Measurements from ENCODE around the gene GABBR2.
A peak's percentile ranks its signal among the peaks of the same experiment; 100 is the strongest.
"Not testable (repeated sequence)": the region's sequence is repeated elsewhere in the genome, so short reads cannot be mapped to it uniquely, and the experiment has no call there.

GABBR2 gene

DNA sequence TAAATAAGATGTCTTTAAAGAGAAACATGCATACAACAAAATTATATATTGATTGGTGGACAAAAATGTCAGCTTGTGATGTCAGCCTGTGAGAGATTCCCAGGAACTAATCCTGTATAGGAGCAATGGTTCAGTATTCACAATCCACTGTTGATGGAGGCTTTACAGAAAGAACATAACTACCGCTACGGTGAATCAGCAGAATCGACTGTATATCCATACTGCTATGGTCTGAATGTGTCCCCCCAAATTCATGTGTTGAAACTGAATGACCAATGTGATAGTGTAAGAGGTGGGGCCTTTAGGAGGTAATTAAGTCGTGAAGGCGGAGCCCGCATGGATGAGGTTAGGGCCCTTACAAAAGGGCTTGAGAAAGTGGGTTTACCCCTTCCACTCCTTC, 412.9 kb downstream of the GABBR2 start:
- no peak for DNase-seq (ENCODE audit: low read depth, low spot score)

DNA sequence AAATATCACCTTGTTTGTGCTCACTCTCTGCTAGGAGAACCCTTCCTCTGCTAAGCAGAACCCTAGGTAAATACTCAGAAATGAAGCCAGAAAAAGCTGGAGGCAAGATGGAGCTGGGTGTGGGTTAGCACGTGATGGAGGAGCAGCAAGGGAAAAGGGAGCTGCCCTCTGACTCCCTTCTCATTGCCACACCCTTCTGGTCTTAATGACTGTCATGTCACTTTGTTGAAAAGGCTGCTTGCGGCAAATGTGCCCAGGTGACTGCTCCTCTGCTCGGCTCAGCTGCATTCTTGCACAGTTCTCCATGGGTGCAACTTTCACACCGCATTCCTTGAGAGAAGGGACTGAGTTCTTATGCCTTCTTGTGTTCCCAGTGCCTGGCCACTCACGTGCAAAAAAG, 416.9 kb downstream of the GABBR2 start:
- no peak for DNase-seq (ENCODE audit: low read depth, low spot score)

DNA sequence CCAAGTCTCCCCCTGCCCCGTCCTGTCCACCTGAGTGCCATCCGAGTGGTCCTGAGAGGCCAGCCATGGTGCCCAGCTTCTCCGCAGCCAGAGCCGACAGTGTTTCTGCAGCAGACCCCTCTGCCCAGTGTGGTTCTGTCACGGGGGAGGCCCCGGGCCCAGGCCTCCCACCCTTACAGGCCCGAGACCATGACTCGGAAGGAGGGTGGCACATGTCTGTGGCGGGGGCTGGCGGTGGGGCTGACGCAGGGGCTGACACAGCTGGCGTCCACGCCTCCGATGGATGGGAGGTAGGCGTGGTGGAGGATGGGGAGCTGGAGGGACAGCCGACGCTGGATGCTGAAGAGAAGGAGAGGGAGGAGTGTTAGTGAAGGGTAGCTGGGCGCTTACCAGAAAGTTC, 418.3 kb downstream of the GABBR2 start:
- no peak for DNase-seq (ENCODE audit: low read depth, low spot score)

- DNase-seq (ENCODE audit: low read depth, low spot score): no peak
Observed at GRCh38 chr9:98289614-98290201, 419.0 kb downstream of the GABBR2 start.

- no peak for DNase-seq (ENCODE audit: low read depth, low spot score)
Observed at GRCh38 chr9:98288881-98289280, 419.9 kb downstream of the GABBR2 start.

- DNase-seq (ENCODE audit: low read depth, low spot score): peak; percentile 59
Observed at GRCh38 chr9:98287384-98287783, 421.4 kb downstream of the GABBR2 start.

DNA sequence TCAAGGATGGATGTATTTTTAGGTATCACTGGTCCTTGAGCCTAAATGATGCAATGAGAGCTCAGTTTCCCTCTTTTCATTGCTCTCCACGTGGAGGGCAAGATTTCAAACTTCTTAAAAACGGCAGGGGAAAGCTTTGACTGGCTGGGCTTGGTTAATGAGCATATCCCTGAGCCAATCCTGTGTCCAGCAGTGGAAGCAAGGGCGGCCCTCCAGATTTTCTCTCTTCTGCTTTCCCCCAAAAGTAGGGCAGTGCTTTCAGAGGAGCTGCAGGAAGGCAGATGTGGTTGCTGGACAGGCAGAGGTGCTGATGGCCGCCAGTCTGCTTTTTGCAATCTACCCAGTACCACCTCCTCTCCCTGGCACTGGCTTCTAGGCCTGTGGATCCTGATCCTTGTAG, 423.3 kb downstream of the GABBR2 start:
- no peak for DNase-seq (ENCODE audit: low read depth, low spot score)

DNA sequence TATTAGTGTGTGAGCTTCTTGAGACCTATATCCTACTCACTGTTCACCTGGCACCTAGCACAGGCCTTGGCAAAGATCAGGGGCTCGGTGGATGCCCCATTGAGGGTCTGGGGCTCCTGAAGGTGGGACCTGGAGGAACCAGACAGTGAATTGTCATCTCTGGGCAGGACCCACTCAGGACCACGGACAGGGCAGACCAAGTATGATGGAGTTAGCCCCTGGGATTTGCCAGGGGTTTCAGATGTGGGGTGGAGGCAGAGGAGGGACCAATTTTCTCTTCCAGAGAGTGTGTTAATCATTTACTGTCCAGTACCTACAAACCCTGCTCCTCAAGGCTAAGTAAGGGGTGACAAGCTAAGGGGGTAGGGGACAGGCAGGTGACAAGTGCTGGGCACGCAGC, 424.0 kb downstream of the GABBR2 start:
- no peak for DNase-seq (ENCODE audit: low read depth, low spot score)

DNA sequence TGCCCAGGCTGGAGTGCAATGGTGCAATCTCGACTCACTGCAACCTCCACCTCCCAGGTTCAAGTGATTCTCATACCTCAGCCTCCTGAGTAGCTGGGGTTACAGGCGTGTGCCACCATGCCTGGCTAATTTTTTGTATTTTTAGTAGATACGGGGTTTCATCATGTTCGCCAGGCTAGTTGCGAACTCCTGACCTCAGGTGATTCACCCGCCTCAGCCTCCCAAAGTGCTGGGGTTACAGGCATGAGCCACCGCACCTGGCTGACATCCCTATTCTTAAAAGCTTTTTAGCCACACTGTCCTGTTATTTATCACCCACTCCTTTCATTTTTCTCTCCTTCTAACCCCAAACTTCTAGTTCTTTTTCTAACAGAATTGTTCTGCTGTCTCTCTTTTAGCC, 425.6 kb downstream of the GABBR2 start:
- not testable (repeated sequence) for DNase-seq (ENCODE audit: low read depth, low spot score)

DNA sequence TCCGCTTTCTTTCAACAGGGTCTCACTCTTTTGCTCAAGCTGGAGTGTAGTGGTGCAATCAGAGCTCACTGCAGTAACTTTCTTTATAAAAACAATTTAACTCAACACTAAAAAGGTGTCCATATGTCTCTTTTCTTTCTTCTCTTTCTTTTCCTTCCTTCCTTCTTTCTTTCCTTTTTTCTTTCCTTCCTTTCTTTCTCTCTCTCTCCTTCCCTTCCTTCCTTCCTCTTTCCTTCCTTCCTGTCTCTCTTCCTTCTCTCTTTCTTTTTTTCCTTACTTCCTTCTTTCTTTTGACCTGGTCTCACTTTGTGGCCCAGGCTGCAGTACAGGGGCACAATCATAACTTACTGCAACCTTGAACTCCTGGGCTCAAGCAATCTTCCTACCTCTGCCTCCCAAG, 427.5 kb downstream of the GABBR2 start:
- DNase-seq (ENCODE audit: low read depth, low spot score): no peak

DNA sequence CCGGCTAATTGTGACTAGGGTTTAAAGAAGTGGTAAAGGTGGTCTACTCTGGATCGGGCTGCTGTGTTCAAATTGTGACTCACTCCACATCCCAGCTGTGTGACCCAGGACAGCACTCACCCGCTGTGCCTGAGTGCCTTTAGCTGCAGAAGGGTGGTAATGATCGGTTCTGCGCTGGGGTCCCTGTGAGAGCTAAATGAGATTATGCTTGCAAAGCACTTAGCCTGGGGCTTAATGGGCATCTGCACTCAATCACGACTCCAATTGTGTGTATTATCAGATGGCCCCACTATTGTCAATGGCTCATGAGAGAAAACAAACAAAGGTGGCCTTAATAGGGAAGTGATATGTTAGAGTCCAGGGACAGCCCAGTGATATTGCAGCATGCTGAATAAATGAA, 428.2 kb downstream of the GABBR2 start:
- no peak for DNase-seq (ENCODE audit: low read depth, low spot score)

DNA sequence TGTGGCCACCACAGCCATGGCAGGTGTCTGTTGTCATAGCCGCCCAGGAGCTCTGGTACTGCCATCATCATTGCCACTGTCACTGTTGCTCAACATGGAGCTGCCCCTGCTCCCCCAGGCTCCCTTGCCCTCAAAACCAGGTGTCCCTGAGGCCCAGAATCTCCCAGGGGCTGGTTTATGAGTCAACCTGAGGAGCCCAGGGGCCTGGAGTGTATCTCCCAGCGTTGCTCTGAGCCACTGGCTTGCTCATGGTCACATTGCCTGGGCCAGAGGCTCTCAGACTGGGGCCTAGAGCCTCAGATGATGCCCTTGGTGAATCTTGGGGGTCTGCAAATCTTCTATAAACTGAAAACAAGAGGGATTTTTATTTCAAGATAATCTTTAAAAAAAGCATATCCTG, 428.6 kb downstream of the GABBR2 start:
- DNase-seq (ENCODE audit: low read depth, low spot score): no peak

GRCh38 chr9:98276907-98277469, 431.7 kb downstream of the GABBR2 start:
- no peak for DNase-seq (ENCODE audit: low read depth, low spot score)

DNA sequence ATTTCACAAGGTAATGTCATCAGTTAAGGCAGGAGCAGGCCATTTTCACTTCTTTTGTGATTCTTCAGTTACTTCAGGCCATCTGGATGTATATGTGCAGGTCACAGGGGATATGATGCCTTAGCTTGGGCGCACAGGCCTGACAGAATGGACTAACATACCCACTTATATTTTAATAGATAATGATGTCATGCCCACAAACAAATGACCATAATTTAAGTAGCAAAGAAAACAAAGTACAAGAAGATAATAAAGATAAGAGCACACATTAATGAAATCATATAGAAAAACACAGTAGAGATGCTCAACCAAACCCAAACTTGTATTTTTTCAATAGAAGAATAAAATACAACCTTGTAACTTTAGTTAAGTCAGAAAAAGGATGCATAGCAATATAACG, 433.6 kb downstream of the GABBR2 start:
- DNase-seq (ENCODE audit: low read depth, low spot score): no peak

- no peak for DNase-seq (ENCODE audit: low read depth, low spot score)
Observed at GRCh38 chr9:98272083-98272482, 436.7 kb downstream of the GABBR2 start.

DNA sequence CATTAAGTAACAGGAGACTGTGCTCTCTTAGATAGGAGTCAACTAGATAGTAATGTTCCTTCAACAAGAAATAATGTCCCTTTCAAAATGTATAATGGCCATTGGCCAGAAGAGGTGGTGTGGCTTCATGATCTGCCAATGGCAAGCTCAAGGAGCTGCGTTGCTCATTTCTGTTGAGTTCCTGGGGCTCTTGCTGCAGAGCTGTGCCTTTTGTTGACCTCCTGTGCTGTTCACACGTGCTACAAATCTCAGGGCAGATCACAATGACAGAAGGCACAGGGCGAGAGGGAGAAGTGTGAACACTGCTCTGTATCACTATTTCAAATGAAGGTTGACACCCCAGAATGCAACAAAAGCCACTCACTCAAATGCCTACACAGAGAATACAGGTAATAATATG, 437.3 kb downstream of the GABBR2 start:
- no peak for DNase-seq (ENCODE audit: low read depth, low spot score)

- not testable (repeated sequence) for DNase-seq (ENCODE audit: low read depth, low spot score)
Observed at GRCh38 chr9:98270284-98270683, 438.5 kb downstream of the GABBR2 start.

DNA sequence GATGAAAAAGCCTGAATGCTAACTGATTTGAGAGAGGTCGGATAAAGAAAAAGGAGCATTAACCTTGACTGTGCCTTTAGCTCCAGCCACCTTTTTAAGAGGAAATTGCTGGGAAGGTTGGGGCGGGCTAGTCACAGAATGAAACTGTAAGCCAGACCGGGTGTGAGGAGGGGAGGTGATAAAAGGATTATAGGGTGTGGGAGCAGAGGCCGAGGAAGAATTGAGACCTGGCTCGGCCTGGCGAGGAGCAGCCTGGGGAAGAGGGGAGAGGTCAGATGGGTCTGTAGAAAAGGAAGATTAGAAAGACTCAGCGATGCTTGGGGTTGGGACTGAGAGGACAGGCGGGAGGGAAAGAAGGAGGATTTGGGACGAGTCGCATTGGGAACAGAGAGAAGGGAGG, 439.1 kb downstream of the GABBR2 start:
- not testable (repeated sequence) for DNase-seq (ENCODE audit: low read depth, low spot score)

DNA sequence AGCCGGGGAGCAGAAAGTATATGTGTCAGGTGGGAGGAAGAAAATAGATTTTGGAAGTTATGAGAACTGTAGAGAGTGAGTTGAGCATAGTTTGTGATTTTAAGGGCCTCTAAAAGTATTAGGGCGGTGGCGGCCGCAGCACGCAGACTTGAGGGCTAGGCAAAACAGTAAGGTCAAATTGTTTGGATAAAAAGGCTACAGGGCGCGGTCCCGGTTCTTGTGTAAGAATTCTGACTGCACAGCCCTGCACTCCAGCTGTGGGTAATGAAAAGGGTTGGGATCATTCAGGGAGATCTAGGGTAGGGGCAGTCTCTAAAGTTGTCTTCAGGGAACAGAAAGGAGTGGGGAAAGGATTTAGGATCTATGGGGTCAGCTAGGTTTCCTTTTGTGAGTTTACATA, 441.2 kb downstream of the GABBR2 start:
- not testable (repeated sequence) for DNase-seq (ENCODE audit: low read depth, low spot score)

DNA sequence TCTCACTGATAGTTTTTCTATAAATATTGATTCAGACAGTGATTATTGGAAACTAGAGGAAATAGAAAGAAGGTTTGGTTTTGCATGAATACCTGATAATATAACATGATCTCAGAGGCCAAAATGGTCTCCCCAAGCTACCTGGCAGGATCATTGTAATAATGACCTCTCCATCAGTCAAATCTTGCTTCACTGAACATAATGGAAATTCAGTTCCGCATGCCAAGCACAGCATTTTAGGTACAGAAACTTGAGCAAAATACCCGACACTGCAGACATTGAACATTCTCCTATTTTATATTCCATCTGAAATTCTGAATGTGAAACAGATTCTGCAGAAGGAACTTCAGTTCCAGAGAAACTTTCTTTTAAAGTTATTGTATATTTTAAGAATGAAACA, 444.2 kb downstream of the GABBR2 start:
- DNase-seq (ENCODE audit: low read depth, low spot score): no peak

GRCh38 chr9:98263482-98264357, 445.0 kb downstream of the GABBR2 start:
- no peak for DNase-seq (ENCODE audit: low read depth, low spot score)

DNA sequence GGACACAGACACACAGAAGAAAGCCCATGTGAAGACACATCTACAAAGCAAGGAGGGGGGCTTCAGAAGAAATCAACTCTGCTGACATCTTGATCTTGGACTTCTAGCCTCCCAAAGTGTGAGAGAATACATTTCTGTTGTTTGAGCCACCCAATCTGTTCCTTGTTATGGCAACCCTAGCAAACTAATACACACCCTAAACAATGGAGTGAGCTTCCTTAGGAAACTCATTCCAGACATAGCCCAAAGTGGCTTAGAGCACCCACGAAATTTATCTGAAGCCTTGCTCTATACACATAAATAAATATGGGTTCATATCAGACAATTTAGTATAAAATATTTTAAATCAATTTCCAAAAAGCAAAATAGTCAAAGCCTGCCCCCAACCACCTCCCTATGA, 445.7 kb downstream of the GABBR2 start:
- DNase-seq (ENCODE audit: low read depth, low spot score): no peak

- DNase-seq (ENCODE audit: low read depth, low spot score): no peak
Observed at GRCh38 chr9:98262056-98262455, 446.7 kb downstream of the GABBR2 start.
